IMR-90 (cell line): ENCODE data around the gene STAT3. TPM values are rescaled to one million over a fixed set of nuclear protein-coding genes. Genes with fewer than 3 reads are reported as not detected.

Source experiments
- ATAC-seq: fragments of 200-7000 bp; cut with Tn5 transposase; 2 replicates; pipeline ENCODE4 v1.9.1; 2020; ENCODE audit warnings: low read depth, mild to moderate bottlenecking, moderate library complexity
- BruUV-seq: library from RNA; stranded (reverse); fragments of 400-500 nt; replicated peaks from 2 replicates; lab custom pipeline; 2021; lab: Mats Ljungman, UMichigan
- CTCF ChIA-PET: fragments of 300-600 bp; formaldehyde crosslinking; extraction: SDS; loops from one replicate; lab custom pipeline; 2021; ENCODE audit warnings: antibody characterized with exemption; lab: Yijun Ruan, JAX
- POLR2A ChIA-PET: fragments of 300-600 bp; sonication (Branson Sonifier 250); formaldehyde crosslinking; loops from one replicate; lab custom pipeline; 2022; ENCODE audit warnings: antibody characterized with exemption; ENCODE audit not compliant: unreplicated experiment; lab: Charles Lee
- DNase-seq: peaks from one replicate; pipeline ENCODE4 v3.0.0; 2013
- H2AFZ ChIP-seq: replicated peaks from 2 replicates; pipeline ENCODE3; 2013; ENCODE audit warnings: low read length, mild to moderate bottlenecking; ENCODE audit not compliant: poor library complexity
- H2AK5ac ChIP-seq: 2 replicates; pipeline ENCODE4 v1.6.1; 2013; ENCODE audit warnings: low read depth, low read length, inconsistent platforms
- H2AK9ac ChIP-seq: replicated peaks from 2 replicates; pipeline ENCODE3; 2013; ENCODE audit warnings: mild to moderate bottlenecking, low read depth, low read length, moderate library complexity; ENCODE audit not compliant: poor library complexity
- H2BK120ac ChIP-seq: 2 replicates; pipeline ENCODE4 v1.6.1; 2013; ENCODE audit warnings: low read depth, low read length, inconsistent platforms
- H2BK15ac ChIP-seq: 3 replicates; pipeline ENCODE4 v1.6.1; 2013; ENCODE audit warnings: low read depth, low read length, inconsistent platforms
- H2BK20ac ChIP-seq: 2 replicates; pipeline ENCODE4 v1.6.1; 2013; ENCODE audit warnings: low read depth, mild to moderate bottlenecking, inconsistent platforms, low read length, moderate library complexity
- H2BK5ac ChIP-seq: 2 replicates; pipeline ENCODE4 v1.6.1; 2013; ENCODE audit warnings: mild to moderate bottlenecking, low read depth, low read length, inconsistent platforms; ENCODE audit not compliant: poor library complexity, severe bottlenecking
- H3K14ac ChIP-seq: replicated peaks from 2 replicates; pipeline ENCODE4 v1.6.1; 2013; ENCODE audit warnings: low read depth, low read length, inconsistent platforms
- H3K18ac ChIP-seq: 2 replicates; pipeline ENCODE4 v1.6.1; 2013; ENCODE audit warnings: low read depth, low read length, control low read depth
- H3K23ac ChIP-seq: 2 replicates; pipeline ENCODE4 v1.6.1; 2013; ENCODE audit warnings: low read depth, low read length, inconsistent platforms
- H3K27ac ChIP-seq: 2 replicates; pipeline ENCODE4 v1.5.1; 2013; ENCODE audit warnings: mild to moderate bottlenecking, control low read depth, low read length; ENCODE audit not compliant: insufficient read depth
- H3K27me3 ChIP-seq: 2 replicates; pipeline ENCODE4 v1.6.1; 2013; ENCODE audit warnings: low read length; ENCODE audit not compliant: control insufficient read depth, insufficient read depth
- H3K36me3 ChIP-seq: 2 replicates; pipeline ENCODE4 v1.6.1; 2013; ENCODE audit warnings: low read length, mixed read lengths; ENCODE audit not compliant: control insufficient read depth, insufficient read depth
- H3K4ac ChIP-seq: 2 replicates; pipeline ENCODE4 v1.6.1; 2013; ENCODE audit warnings: low read depth, low read length, inconsistent platforms
- H3K4me1 ChIP-seq: 2 replicates; pipeline ENCODE4 v1.6.1; 2013; ENCODE audit warnings: low read length, mixed read lengths; ENCODE audit not compliant: control insufficient read depth, insufficient read depth
- H3K4me2 ChIP-seq: 2 replicates; pipeline ENCODE4 v1.6.1; 2013; ENCODE audit warnings: low read depth, mild to moderate bottlenecking, control low read depth, low read length, moderate library complexity
- H3K4me3 ChIP-seq: 2 replicates; pipeline ENCODE4 v1.5.1; 2013; ENCODE audit warnings: low read depth, mild to moderate bottlenecking, control low read depth, low read length, moderate library complexity; ENCODE audit not compliant: insufficient read depth
- H3K56ac ChIP-seq: 2 replicates; pipeline ENCODE4 v1.6.1; 2013; ENCODE audit warnings: low read length, inconsistent platforms; ENCODE audit not compliant: insufficient read depth; ENCODE audit errors: extremely low read depth
- H3K79me1 ChIP-seq, 2 experiments: 2 replicates each; pipeline ENCODE4 v1.6.1; 2013; ENCODE audit warnings: low read length in 2 of 2, inconsistent platforms in 1 of 2, low read depth in 1 of 2
- H3K9ac ChIP-seq: 2 replicates; pipeline ENCODE4 v1.6.1; 2013; ENCODE audit warnings: low read depth, low read length, control low read depth
- H3K9me1 ChIP-seq: 2 replicates; pipeline ENCODE4 v1.6.1; 2013; ENCODE audit warnings: low read length, inconsistent platforms; ENCODE audit not compliant: insufficient read depth
- H3K9me3 ChIP-seq: 2 replicates; pipeline ENCODE4 v1.6.1; 2013; ENCODE audit warnings: low read length; ENCODE audit not compliant: control insufficient read depth, insufficient read depth
- H4K20me1 ChIP-seq: 2 replicates; pipeline ENCODE4 v1.6.1; 2013; ENCODE audit warnings: low read length, inconsistent platforms; ENCODE audit not compliant: insufficient read depth
- H4K5ac ChIP-seq: 2 replicates; pipeline ENCODE4 v1.6.1; 2013; ENCODE audit warnings: mild to moderate bottlenecking, low read depth, low read length, control low read depth
- H4K8ac ChIP-seq, 2 experiments: 2 replicates each; pipeline ENCODE4 v1.6.1; 2013; ENCODE audit warnings: low read depth in 2 of 2, low read length in 2 of 2, control low read depth in 1 of 2, inconsistent platforms in 1 of 2
- H4K91ac ChIP-seq: 2 replicates; pipeline ENCODE4 v1.6.1; 2013; ENCODE audit warnings: low read depth, low read length, inconsistent platforms; ENCODE audit not compliant: insufficient read depth
- CEBPB ChIP-seq: IDR thresholded peaks from 2 replicates; pipeline ENCODE4 v1.6.1; 2012; ENCODE audit warnings: low read depth, low read length, improper control_type of control experiment
- MXI1 ChIP-seq: IDR thresholded peaks from 2 replicates; pipeline ENCODE4 v1.6.1; 2012; ENCODE audit warnings: low read depth, mild to moderate bottlenecking, low read length, moderate library complexity, borderline replicate concordance
- NFE2L2 ChIP-seq: fragments of 150-350 bp; IDR thresholded peaks from 2 replicates; pipeline ENCODE4 v1.6.1; 2016; ENCODE audit warnings: low read depth, mild to moderate bottlenecking, low read length
- POLR2A ChIP-seq: IDR thresholded peaks from 2 replicates; pipeline ENCODE4 v1.6.1; 2012; ENCODE audit warnings: mild to moderate bottlenecking, low read depth, low read length
- RAD21 ChIP-seq: IDR thresholded peaks from 2 replicates; pipeline ENCODE4 v1.6.1; 2012; ENCODE audit warnings: low read length, improper control_type of control experiment
- RCOR1 ChIP-seq: IDR thresholded peaks from 2 replicates; pipeline ENCODE4 v1.6.1; 2012; ENCODE audit warnings: mild to moderate bottlenecking, low read length, improper control_type of control experiment; ENCODE audit not compliant: insufficient replicate concordance
- SMC3 ChIP-seq: fragments of 150-350 bp; IDR thresholded peaks from 2 replicates; pipeline ENCODE4 v1.6.1; 2016; ENCODE audit warnings: low read depth, mild to moderate bottlenecking, antibody characterized with exemption, low read length, moderate library complexity
- WGBS, 2 experiments: methylation state at CpG; one replicate each; pipeline versions ENCODE4 v1.1.5 to v1.1.7; 2013; ENCODE audit warnings: missing lambda C conversion rate in 2 of 2; ENCODE audit not compliant: insufficient read length in 1 of 2; ENCODE audit errors: extremely low coverage in 2 of 2; 5-methylcytosine and 5-hydroxymethylcytosine counted together
- dilution Hi-C: fragments of 300-500 bp; cut with HindIII; formaldehyde crosslinking; loops from one replicate; pipeline ENCODE4 v1.14.3; 2018; ENCODE audit warnings: low sequenced_read_pairs; ENCODE audit not compliant: unreplicated experiment
- in situ Hi-C: fragments of 300-500 bp; cut with MboI; formaldehyde crosslinking; loops from 3 replicates; pipeline ENCODE4 v1.14.3; 2019; ENCODE audit warnings: low sequenced_read_pairs, inconsistent platforms, mixed read lengths
- intact Hi-C: fragments of 100-400 bp; cut with micrococcal nuclease; formaldehyde crosslinking; loops from 2 replicates; pipeline ENCODE4 v1.10.0; 2022
- polyA plus RNA-seq, 3 experiments: library from polyadenylated mRNA; depleted of rRNA; stranded (reverse); fragments of >200 nt; gene quantifications; 2 replicates each; pipeline ENCODE4 v1.2.3, GENCODE V29; 2012; ENCODE audit warnings: low replicate concordance in 1 of 3
- total RNA-seq: library from RNA; depleted of rRNA; stranded (reverse); fragments of >200 nt; gene quantifications from 2 replicates; pipeline ENCODE4 v1.2.3, GENCODE V29; 2012
- TF ChIP-seq, protein P1 (sequence below): fragments of 150-350 bp; IDR thresholded peaks from 2 replicates; pipeline ENCODE4 v1.6.1; 2016; ENCODE audit warnings: low read depth, mild to moderate bottlenecking, low read length, moderate library complexity, borderline replicate concordance
- TF ChIP-seq, protein P2 (sequence below): fragments of 150-350 bp; IDR thresholded peaks from 2 replicates; pipeline ENCODE4 v1.6.1; 2017; ENCODE audit warnings: mild to moderate bottlenecking, antibody characterized with exemption, low read length, low read depth

STAT3 gene
- total and polyA plus RNA-seq, 2 of the 4 experiments (the other 2 are of a cell fraction) = 47.2 to 66.3 TPM

DNA sequence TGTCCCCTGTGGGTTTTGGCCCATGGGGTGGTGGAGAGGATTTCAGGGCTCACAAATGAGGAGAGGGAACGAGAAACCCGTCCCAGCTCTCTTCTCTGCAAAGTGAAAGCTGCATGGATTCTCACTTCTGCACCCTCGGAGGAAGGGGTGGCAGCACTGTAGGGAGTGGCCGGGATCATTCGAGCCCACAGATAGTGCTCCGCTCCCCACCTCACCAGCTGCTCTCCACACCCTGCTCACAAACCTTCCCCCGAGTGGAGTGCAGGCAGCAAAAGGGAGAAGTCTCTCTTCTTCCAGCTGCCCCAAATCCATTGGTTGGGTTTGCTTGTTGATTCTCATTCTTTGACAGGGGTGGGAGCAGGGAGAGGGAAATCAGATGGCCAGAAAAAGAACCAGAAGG, 79.8 kb downstream of the STAT3 start:
- Histone ChIP-seq H3K4me1 (peaks cover 11% of the 10 kb centered on the region), H3K27ac (no peak overlapping the region), H3K18ac (no peak overlapping the region), H3K56ac (no peak overlapping the region), H3K14ac (no peak overlapping the region), H4K5ac (no peak overlapping the region), H3K9ac (no peak overlapping the region), H3K27me3 (no peaks in the 10 kb centered on the region), H2BK20ac (no peak overlapping the region), H2BK120ac (no peak overlapping the region), H4K20me1 (no peaks in the 10 kb centered on the region), H4K91ac (no peak overlapping the region), H3K23ac (no peak overlapping the region), H3K79me1 (0 out of 4 replicates have a peak, but pooled peaks cover 0 to 2% of the 10 kb centered on the region in 2 experiments), H2AFZ (no peak overlapping the region), H3K9me3 (no peaks in the 10 kb centered on the region), H2AK9ac (no peak overlapping the region), H3K4me3 (no peak overlapping the region), H3K36me3 (peaks cover 14% of the 10 kb centered on the region), H2BK5ac (no peak overlapping the region), H3K4ac (no peak overlapping the region), H4K8ac (no peak overlapping the region), H2AK5ac (no peak overlapping the region), H3K4me2 (no peak overlapping the region), H3K9me1 (no peaks in the 10 kb centered on the region), H2BK15ac (no peak overlapping the region)
- intact Hi-C loops = no loop called here
- ChIA-PET CTCF (interaction anchor here (0.7 kb wide), 1 partner anchor 86 kb away, joined by 4 read pairs; no protein-coding TSS in a partner anchor), POLR2A (interaction anchor here (0.5 kb wide), 1 partner anchor 108 kb away, joined by 3 read pairs; no protein-coding TSS in a partner anchor)
- DNase-seq = no peak
- no peak for ATAC-seq
- BruUV-seq = no TSS peak
- in situ Hi-C loops = no loop called here
- WGBS, 2 experiments = no CpG with 5 or more reads among the region's 7 CpGs
- TF ChIP-seq NFE2L2 = no peak
- TF ChIP-seq, protein P1, sequence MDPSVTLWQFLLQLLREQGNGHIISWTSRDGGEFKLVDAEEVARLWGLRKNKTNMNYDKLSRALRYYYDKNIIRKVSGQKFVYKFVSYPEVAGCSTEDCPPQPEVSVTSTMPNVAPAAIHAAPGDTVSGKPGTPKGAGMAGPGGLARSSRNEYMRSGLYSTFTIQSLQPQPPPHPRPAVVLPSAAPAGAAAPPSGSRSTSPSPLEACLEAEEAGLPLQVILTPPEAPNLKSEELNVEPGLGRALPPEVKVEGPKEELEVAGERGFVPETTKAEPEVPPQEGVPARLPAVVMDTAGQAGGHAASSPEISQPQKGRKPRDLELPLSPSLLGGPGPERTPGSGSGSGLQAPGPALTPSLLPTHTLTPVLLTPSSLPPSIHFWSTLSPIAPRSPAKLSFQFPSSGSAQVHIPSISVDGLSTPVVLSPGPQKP = no peak
- no peak for TF ChIP-seq RCOR1
- TF ChIP-seq CEBPB = no peak
- no peak for TF ChIP-seq POLR2A
- TF ChIP-seq MXI1 = no peak
- TF ChIP-seq, protein P2, sequence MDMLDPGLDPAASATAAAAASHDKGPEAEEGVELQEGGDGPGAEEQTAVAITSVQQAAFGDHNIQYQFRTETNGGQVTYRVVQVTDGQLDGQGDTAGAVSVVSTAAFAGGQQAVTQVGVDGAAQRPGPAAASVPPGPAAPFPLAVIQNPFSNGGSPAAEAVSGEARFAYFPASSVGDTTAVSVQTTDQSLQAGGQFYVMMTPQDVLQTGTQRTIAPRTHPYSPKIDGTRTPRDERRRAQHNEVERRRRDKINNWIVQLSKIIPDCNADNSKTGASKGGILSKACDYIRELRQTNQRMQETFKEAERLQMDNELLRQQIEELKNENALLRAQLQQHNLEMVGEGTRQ = no peak
- TF ChIP-seq SMC3 = no peak
- TF ChIP-seq RAD21 = no peak
- dilution Hi-C loops = no loop called here
